Suppressor macrophage treated with lipopolysaccharide for 1 hour (primary cell): ENCODE results near the gene OR2F1.

Source experiments
- DNase-seq, 3 donors: peaks; one replicate each; pipeline ENCODE4 v3.0.0-alpha.2; 2020 to 2022

The OR2F1 gene

DNA sequence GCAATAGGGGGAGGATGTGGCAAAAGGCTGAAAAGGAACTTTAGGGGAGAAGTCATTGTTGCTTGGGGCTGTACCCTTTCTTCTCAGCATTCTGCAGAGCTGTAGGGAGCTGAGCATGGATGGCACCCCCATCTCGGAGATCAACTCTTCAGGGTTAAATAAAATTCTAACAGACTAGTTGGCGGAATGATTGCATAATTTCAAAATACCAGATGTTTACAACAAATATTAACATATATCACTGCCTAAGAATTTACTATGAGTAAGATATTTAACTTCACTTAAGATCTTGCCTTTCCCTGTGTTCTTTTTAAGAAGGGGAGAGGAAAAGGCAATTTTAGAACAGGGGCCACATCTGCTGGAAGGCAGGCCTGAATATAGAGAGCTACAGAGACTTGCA, 509 bp upstream of the OR2F1 start:
- no peak for DNase-seq

DNA sequence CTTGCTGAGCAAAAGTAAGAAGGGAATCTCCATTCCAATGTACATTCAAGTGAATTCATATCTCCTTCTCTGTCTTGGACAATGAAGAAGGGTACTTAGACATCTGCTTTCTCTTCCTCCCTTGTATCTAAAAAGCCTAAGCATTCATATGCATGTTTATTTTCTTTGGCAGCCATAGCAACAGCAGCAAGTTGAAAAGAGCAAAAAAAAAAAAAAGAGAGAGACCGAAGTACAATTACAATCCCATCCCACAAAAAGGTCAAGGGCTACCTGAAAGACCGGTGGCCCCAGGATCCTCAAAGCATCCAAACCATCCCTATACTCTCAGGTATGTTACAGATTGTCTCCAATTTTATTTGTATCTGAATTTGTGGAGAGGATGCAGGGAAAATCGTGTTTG, 4.1 kb downstream of the OR2F1 start:
- no peak for DNase-seq

DNA sequence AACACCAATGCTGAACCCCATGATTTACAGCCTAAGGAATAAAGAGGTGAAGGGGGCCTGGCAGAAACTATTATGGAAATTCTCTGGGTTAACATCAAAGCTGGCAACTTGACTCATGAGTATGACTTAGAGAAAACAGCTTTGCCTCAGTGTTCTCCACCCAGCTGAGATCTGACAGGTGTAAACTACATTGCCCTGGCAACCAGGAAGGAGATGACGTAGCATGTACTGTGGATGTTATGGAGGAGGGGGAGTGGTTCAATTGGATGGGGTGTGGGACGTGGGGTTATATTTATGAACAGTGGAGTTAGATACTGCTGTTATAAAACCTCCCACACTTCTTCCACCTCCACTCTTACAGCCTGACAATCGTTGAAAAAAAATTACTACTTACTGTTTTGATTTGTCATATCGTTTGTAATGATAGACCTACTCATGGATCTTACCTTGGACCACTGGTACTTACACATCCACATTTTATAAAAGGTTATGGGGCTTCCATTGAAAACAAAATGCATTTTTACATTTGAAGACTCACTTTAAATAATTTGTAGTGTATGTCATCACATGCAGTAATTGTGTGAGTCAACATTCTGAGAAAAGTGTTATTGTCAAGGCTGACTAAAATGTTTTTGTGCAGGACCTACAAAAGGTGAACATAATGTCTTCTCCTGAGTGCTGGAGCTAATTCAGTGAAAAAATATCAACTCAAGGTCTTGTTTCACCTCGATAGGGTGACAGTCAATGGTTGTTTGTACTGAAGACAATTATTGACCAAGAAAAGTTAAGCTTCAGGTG, 6.4 kb downstream of the OR2F1 start:
- DNase-seq = no peak

DNA sequence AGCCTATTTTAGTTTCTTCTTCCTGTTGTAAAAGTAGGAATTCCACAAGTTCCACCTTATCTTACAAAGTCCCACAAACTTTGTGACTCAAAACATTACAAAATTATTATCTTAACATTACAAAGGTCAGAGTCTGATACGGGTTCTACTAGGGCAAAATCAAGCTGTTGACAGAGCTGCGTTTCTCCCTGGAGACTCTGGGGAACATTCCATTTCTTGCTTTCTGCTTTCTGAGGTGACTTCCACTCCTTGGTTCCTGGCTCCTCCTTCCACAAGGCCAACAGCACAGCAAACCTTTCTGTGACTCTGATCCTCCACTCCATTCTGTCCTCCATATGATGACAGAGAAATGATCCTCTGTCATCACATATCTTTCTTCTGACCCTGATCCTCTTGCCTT, 10.6 kb downstream of the OR2F1 start:
- DNase-seq = no peak

DNA sequence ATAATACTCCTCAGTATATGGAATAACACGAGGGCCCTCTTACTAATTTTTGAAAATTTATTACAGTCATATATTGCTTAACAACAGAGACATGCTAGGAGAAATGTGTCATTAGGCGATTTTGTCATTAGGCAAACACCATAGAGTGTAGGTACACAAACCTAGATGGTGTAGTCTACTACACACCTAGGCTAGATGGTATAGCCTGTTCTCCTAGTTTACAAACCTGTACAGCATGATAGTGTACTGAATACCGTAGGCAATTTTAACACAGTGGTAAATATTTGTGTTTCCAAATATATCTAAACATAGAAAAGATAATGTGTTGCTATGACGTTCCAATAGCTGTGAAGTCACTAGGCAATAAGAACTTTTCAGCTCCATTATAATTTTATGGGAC, 12.8 kb downstream of the OR2F1 start:
- DNase-seq = no peak

DNA sequence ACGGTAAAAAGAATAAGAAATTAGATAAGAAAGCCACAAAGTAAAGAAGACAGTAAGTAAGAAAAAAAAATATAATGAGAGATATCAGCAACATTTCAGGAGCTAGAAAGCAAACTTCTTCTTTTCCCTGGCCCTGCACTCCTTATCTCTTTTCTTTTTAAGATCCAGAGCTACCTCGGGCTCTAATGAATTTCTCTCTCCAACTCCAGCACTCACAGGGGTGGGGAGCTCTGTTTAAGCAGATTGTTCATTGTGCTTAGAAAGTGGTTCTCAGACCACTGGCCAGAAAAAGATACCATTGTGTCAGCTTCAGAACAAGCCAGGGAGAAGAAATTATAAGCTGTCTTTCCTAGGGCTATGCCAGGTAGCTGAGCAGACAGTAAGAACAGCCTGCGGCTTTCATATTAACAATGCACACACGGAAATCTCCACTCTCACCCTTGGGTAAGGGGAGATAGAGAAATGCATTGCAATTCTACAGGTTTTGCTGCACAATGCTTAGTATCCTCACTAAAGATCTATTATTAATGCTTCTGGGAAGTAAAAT, 19.3 kb downstream of the OR2F1 start:
- DNase-seq = no peak

DNA sequence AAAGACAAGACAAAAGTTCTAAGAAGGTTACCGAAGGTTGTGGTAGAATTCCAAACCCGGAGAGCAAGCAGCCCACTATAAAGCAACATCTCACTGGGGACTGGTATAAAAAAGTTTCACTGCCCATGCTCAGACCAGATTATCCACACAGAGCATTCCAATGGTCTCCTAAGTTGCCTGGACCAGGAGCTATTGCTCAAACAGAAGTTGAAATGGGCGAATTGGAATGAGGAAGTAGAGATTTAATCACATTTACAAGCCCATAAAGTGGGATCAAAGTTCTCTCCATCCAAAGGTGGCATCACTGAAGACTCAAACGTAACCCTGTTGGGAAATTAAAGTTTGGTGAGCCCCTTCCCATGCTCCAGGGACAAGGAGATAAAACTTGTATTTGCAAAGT, 19.8 kb downstream of the OR2F1 start:
- no peak for DNase-seq

DNA sequence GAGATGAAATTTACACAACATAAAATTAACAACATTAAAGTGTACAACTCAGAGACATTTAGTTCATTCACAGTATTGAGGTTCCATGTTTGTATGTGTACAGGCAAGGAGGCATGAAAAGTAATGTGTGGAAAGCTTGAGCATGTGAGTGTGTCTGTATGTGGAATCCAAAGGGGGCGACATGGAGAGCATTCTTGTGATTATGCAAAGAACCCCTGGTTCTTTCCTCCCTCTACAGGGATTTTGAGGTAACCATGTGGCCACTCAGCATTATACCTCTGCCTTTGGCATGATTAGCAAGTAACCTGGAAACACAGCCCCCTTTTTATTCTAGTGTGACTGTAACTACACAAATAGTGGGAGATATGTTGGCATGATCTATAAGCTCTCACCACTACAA, 21.0 kb downstream of the OR2F1 start:
- no peak for DNase-seq

DNA sequence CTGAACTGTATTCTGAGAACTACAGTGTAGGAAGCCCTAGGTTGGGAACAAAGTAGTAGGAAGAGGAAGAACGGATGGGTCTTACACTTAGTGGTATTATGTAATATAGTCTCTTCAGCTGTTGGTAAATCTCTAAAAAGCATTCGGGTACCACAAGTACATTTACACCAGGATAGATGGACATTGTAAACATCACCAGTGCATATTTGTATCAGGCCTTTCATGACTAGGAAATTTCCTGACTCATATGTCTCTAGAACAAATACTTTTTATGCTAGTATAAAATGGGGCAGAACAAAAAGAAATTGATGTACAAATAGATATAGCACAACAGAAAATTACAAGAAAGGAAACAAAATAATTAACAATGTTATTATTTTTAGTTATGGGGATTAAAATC, 23.9 kb downstream of the OR2F1 start:
- no peak for DNase-seq

DNA sequence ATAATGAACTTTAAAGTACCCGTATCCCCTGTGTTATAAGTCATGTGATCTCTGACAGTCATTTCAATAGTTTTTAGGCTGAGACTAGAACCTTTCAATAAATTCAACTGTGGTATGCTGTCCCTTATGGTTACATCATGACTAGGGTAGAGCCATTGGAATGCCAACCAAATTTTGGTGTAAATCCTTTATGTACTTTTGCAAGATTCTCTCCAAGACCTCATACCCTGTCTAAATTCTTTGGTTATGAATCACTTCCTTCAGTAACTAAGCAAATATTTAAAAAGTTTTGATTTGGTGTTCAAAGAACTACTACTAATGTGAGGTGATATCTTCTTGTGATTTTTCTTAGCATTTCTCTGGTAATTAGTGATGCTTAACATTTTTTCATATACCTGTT, 24.7 kb downstream of the OR2F1 start:
- DNase-seq = no peak

DNA sequence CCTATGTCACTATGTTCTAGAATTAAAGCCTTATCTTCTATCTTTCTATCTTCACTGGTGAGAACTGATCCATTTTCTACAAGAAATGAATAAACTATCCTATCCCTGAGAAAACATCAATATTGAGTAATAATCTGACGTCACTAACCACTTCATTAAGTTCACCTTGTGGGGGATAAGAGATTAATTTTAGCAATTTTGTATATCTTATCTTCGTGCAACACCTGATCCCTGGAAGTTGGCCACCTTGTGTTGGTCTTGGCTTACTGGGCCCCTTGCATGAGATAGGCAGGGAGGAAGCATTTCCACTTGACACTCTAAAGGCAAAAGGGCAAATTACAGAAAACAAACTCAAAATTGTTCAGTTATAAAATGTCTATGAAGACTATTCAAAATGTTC, 25.4 kb downstream of the OR2F1 start:
- no peak for DNase-seq

DNA sequence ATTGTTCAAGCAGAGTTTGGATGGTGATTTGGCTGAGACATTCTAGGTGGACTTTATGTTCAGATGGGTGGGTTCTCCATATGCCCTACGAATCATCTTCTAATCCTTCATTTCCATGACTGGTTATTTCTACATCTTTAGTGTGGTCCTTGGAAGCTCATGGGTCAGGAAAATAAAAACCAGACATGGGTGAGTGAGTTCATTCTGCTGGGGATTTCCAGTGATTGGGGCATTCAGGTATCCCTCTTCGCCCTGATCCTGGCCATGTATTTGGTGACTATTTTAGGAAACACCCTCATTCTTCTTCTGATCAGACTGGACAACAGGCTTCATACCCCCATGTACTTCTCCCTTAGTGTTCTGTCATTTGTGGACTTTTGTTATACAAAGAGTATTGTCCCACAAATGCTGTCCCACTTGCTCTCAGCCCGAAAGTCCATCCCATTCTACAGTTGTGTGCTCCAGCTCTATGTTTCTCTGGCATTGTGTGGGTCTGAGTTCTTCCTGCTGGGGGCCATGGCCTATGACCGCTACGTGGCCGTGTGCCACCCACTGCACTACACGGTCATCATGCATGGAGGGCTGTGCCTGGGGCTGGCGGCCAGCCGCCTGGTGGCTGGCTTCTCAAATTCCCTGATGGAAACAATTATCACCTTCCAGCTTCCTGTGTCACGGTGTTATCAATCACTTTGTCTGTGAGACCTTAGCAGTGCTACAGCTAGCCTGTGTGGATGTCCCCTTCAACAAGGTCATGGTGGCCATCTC, 26.3 kb downstream of the OR2F1 start:
- DNase-seq = no peak

DNA sequence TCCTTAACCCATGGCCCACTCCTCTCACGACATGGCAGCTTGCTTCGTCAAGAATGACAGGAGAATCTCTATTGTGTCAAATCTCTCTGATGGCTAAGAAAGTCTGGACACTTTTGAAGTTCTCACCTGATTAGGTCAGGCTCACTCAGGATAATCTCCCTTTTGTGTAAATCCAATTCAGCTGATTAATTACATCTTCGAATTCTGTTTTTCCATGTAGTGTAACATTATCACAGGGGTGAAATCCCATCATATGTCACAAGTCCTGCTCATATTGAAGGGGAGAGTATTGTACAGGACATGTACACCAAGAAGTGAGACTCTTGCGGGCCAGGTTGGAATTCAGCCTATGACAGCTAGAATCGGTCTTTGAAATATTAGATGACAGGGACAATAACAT, 29.3 kb downstream of the OR2F1 start:
- DNase-seq = no peak

DNA sequence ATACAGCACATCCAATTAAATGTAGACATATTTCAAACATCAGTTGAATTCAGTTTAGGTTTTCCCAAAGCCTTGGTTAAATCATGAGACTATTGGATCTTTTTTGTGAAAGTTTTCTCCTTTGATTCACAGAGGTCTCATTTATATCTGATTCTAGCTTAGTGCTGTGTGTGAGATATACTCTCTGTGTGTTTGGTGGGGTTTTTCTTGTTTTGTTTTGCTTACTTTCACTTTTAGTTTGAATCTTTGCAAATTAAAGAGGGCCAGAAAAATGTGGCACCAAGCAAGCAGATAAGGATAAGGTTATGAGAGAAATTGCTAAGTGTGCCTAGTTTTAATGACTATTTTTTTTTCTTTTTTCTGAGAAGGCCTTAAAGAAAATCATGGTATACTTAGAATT, 32.9 kb downstream of the OR2F1 start:
- no peak for DNase-seq

DNA sequence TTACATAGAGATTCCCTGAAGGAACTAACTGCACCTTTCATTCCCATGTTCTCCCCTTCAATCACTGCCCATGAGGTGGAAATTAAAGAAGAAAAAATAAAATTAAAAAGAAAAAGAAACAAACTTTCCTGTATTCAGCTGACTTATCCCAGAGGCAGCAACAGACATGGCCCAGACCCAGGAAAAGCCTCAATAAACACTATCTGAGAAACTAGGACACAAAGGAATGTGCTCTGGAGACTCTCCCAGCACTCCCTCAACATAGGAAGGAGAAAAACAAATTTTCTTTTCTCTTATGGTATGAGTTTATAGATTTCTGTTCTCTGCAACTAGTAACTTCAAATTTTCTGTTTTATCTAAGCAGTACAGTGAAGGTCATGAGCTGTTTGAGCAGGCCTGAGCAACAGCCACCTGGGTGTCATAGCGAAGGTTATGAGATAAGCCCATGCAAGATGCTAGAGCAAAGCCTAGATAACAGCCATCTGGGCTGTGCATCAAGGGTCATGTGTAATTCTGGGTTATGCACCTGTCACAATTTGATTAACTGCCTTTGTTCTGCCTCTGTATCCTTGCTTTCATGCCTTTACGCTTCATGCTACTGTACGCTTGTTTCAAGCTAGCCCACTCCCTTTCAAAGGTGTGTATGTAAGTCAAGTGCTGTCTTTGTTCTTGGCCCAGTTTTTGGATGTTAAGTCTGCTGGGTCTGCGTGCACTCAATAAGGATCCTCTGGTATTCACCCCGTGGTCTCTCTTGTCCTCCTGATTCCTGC, 34.5 kb downstream of the OR2F1 start:
- no peak for DNase-seq

DNA sequence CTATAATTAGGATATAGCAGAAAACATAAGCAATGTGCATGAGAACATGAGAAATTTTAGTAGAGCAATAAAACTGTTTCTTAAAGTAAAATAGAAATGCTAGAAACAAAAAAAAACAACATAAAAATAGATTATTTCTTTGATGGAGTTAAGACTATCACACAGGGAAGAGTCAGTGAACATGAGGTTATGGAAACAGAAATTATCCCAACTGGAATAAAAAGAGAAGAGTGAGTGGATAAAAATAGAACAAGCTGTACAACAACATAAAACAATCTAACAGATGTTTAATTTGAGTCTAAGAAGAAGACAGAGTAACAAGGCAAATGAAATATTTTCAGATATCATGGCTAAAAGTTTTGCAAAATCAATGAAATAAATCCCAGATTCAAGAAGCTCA, 38.0 kb downstream of the OR2F1 start:
- DNase-seq = no peak

DNA sequence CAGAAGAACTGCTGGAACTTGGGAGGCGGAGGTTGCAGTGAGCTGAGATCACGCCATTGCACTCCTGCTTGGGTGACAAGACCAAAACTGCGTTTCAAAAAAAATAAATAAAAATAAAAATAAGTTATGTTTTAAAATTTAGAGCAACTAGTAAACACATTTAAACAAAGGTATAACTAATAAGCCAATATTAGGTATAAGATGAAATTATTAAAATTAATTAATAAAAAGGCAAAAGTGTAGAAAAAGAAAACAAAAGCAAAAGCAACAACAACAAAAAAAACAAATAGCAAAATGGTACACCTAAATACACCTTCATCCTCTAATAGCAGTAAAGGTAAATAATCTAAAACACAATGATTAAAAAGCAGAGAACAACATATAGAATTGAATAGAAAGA, 39.3 kb downstream of the OR2F1 start:
- DNase-seq = no peak

DNA sequence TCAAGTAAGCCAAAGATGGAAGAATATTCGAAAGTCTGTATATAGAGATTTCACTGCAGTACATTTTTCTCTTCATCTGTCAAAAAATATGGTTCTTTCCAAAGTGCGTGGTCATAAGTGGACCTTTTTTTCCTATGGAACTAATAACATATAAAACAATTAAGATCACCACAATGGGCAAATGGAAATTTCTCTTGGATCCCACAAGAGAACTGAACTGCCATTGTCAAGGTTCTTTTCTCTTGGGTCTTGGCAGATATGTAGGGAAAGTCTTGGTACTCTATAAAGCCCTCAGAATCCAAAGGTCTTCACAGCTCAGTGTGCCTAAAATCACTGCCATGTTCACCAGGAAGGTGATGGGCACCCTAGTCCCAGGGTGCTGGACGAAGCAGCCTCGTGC, 45.4 kb downstream of the OR2F1 start, which contains the start of gene OR6B1:
OR6B1 (plus strand) TSS at position 301 of the 400 bp plus-strand sequence. CDS start 3,677 bp downstream, outside the sequence.
- no peak for DNase-seq

DNA sequence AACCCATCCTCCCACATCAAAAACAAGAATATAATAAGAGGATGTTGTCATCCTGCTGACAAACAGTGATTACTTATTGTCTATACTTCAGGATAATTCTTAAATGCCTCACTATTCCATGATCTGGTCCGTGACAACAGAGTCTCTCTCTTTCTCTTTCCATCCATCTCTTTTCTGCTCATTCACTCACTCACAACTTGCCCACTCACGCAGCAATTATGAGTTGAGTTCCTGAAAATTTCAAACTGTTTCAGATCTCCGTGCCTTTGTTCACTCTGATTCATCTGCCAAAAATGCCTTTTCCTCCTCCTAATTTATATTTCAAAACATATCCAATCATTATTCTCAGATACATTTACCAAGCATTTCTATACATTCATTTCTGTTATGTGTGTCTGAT, 46.9 kb downstream of the OR2F1 start:
- no peak for DNase-seq

DNA sequence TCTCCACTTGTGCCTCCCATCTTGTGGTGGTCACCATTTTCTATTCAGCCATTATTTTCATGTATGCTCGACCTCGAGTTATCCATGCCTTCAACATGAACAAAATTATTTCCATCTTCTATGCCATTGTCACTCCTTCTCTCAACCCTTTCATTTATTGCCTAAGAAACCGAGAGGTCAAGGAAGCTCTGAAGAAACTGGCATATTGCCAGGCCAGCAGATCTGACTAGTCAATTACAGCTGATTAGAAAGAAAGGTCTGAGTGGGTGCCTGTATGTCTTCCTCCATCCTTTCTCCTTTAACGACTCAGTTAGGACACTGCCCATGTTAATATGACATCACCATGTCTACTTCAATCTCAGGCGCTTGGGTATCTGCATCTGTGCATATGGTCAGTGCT, 50.1 kb downstream of the OR2F1 start:
- no peak for DNase-seq

DNA sequence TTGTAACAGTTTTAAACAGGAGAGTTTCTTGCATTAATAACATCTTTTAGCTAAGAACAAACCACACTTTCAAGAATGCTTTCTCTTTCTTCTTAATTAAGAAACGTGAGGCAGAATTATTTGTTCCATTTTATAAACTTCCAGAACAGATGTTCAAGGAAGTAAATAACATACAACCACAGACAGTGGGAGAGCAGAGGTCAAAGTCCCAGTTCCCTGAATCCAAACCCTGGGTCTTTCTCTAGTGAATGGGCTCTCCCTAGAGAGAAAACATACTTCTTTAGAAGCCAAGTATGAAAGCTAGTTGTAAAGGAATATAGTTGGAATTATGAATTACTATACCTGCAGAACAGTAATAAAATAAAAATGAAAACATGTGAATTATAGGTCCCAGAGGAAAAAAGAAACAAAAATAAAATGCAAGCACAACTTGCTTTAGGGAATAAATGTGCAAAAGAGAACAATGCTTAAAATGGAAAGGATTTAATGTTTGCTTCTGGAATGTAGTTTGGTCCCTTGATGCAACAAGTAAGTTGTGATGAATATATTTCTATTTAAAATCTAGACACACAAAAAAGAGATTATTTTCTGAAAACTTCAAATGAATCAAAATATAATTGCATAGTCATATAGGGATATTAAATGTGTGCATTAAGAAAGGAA, 51.5 kb downstream of the OR2F1 start:
- DNase-seq = no peak

DNA sequence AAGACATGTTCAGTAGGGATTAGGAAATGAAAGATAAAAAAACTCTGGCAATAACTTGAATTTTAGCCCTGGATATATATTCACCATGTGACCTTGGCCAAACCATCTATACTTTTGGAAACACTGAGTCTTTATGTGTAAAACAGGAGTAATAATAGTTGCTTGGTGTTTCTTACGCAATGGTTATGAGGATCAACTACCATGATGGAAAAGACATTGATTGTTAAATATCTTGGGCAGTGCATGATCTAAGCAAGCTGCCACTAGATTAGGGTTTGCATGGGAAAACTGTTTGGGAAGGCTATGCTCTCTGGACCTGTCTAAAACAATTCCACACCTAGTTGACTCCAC, 52.0 kb downstream of the OR2F1 start:
- no peak for DNase-seq

DNA sequence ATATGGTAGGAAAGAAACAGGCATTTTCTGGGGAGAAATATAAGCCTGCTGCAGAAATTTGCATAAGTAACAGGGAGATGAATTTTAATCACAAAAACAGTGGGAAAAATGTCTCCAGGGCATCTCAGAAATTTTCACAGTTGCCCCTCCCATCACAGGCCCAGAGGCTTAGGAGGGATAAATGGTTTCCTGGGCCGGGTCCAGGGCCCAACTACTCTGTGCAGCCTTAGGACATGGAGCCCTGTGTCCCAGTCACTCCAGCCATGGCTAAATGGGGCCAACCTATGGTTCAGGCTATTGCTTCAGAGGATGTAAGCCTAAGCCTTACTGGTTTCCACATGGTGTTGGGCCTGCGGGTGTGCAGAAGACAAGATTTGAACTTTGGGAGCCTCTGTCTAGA, 54.7 kb downstream of the OR2F1 start:
- no peak for DNase-seq
